Measurements from ENCODE around the gene CHAC1. TPM values are rescaled to one million over a fixed set of nuclear protein-coding genes. Genes with fewer than 3 reads are reported as not detected.

Gene CHAC1
- total RNA-seq, 1 experiment from 2014 or later = 48.7 TPM

- Histone ChIP-seq H3K14ac (ENCODE audit: insufficient read depth, low read length) (no peak overlapping the region; the same call in 1 of the 2 replicates), H3K27ac (ENCODE audit: insufficient read length, low read depth, low read length) (no peak overlapping the region), H4K8ac (replicated peaks; ENCODE audit: insufficient read length, low read depth, low read length) (no peak overlapping the region), H3K23me2 (ENCODE audit: insufficient read length, low read depth, low read length, poor library complexity, severe bottlenecking) (peaks cover 9% of the 10 kb centered on the region), H3T11ph (ENCODE audit: low read length) (no peak overlapping the region), H2BK15ac (ENCODE audit: low read depth, low read length) (no peak overlapping the region), H3K9ac (ENCODE audit: extremely low read depth, insufficient read length, low read length) (no peak overlapping the region), H3K9me3 (ENCODE audit: control insufficient read depth, low read depth, low read length) (no peaks in the 10 kb centered on the region), H3K23ac (ENCODE audit: insufficient read length, low read depth, low read length) (no peak overlapping the region), H4K20me1 (ENCODE audit: control insufficient read depth, insufficient read depth, insufficient read length) (no peaks in the 10 kb centered on the region), H2BK5ac (ENCODE audit: insufficient read length, low read length) (no peak overlapping the region), H4K5ac (ENCODE audit: insufficient read length, low read depth, low read length) (no peak overlapping the region), H3K79me2 (ENCODE audit: insufficient read depth, low read length) (no peaks in the 10 kb centered on the region; the same call in 1 of the 2 replicates), H3K56ac (ENCODE audit: insufficient read length, low read depth, low read length) (no peak overlapping the region), H3K79me1 (ENCODE audit: insufficient read depth, low read depth, low read length, poor library complexity, severe bottlenecking) (no peaks in the 10 kb centered on the region), H2AK5ac (ENCODE audit: insufficient read length, low read length) (no peak overlapping the region), H2BK120ac (ENCODE audit: low read depth, low read length, poor library complexity, severe bottlenecking) (no peak overlapping the region), H3K4me1 (ENCODE audit: insufficient read depth, low read length) (peaks cover 3% of the 10 kb centered on the region; the same call in 1 of the 2 replicates), H2BK12ac (ENCODE audit: insufficient read length, low read depth, low read length) (no peak overlapping the region), H4K91ac (ENCODE audit: insufficient read length, low read depth, low read length) (no peak overlapping the region), H2AFZ (ENCODE audit: low read length) (no peak overlapping the region), H3K18ac (ENCODE audit: insufficient read length, low read depth, low read length) (no peak overlapping the region), H3K27me3 (ENCODE audit: insufficient read depth, low read length) (no peaks in the 10 kb centered on the region), H3K4me2 (ENCODE audit: insufficient read depth, insufficient read length, low read length) (no peak overlapping the region), H3K4ac (ENCODE audit: low read depth, low read length) (no peak overlapping the region), H2BK20ac (ENCODE audit: low read depth, low read length, poor library complexity, severe bottlenecking) (no peak overlapping the region)
- WGBS (ENCODE audit: extremely low coverage, insufficient read length, low lambda C conversion rate) = no CpG with 5 or more reads among the region's 6 CpGs
- Mint-ChIP-seq H3K36me3 (ENCODE audit: insufficient read depth in 1 of 3, low read depth in 3 of 3) (peaks cover 18 to 39% (median 37%) of the 10 kb centered on the region in 3 experiments), H3K4me3 (no peak overlapping the region), H3K9me3 (peaks cover under 1 to 2% of the 10 kb centered on the region in 2 experiments; a peak in 2 of 5 replicates), H3K27ac (peak overlapping the region in 2 of 3 experiments; percentile 43 to 81; a peak in 3 of 7 replicates), H3K4me1 (peaks cover 40 to 51% of the 10 kb centered on the region in 2 experiments), H3K27me3 (ENCODE audit: low read depth) (peaks cover 1% of the 10 kb centered on the region)
- no peak for TF ChIP-seq CTCF (conservative IDR thresholded peaks at IDR 0.05)
- DNase-seq = no peak
Observed at GRCh38 chr15:40958146-40958545, 4.9 kb downstream of the CHAC1 start.

Data from H9 (cell line).